UCSD-AML1 (cell line): ENCODE measurements around the gene CISH.
A peak's percentile ranks its signal among the peaks of the same experiment; 100 is the strongest.

Experiments
- DNase-seq: peaks from one replicate; lab custom pipeline; 2025; ENCODE audit not compliant: unreplicated experiment; lab: John Stamatoyannopoulos, UW

The CISH gene

DNA sequence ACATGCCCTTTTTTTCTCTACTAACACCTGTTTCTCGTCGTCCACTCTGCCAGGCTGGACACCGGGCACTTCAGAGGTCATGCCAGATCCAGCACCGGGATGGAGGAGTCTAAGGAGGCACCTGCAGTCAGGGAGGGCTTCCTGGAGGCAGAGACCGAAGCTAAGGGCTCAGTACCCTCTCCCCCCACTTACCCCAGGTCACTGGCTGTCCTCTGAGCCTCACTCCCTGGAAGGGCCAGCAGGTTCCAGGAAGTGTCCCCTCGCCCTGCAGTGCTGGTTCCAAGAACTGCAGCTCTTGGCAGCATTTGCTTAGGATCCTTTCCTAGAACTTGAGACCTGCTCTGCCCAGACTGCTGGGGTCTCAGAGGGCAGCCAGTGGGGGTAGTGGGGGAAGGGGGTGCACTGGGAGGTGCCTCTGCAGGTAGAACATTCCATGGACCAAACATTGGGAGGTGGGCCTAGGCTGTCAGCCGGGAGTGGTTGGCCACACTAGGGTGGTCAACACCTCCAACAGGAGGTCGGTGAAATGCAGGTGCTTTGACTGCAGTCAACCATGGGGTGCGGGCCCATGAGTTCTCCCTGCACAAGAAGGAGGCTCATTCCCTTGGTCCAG is 11.3 kb downstream of the CISH start:
- DNase-seq: no peak

DNA sequence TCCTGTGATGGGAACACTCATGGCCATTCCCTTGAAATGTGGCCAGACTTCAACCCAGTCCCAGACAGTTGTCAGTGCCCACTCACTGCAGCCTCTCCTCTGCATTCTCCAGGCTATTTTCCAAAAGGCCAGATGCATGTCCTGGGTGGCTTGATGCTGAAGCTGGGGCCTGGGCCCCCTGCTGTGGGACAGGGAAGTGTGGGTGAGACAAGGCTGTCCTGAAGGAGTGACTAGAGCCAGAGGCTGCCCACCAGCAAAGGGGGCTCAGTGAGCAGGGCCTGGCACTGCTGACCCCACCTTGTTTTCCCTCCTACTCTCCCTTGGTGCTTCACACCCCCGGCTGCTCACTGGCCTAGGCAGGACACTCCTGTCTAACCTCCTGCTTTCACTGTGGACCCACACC is 11.9 kb downstream of the CISH start:
- DNase-seq: no peak

DNA sequence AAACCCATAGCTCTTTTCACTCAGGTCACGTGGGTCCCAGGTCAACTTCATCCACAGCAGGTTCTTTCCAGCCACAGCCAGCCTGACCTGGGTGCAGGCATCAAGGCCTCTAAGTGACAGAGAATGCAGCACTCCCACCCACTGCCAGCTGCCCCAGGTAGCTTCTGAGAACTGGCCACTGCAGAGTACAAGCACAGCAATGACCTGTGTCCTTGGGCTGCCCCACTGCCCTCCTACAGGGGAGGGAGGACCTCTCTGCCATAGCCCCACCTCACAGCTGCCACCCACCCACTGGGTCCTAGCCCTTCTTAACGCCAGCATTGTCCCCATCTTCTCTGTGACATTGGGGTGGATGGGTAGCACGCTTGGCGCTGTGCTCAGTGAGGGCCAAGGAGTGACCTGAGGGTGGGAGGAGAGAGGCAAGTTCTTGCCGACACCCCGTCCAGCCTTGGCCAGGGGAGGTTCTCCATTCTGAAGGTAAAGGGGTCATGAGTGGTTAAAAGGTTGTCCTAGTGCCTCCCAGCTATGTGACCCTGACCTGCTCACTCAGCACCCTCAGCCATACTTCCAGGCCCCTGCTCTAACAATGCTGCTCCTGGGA is 12.4 kb downstream of the CISH start:
- no peak for DNase-seq

DNA sequence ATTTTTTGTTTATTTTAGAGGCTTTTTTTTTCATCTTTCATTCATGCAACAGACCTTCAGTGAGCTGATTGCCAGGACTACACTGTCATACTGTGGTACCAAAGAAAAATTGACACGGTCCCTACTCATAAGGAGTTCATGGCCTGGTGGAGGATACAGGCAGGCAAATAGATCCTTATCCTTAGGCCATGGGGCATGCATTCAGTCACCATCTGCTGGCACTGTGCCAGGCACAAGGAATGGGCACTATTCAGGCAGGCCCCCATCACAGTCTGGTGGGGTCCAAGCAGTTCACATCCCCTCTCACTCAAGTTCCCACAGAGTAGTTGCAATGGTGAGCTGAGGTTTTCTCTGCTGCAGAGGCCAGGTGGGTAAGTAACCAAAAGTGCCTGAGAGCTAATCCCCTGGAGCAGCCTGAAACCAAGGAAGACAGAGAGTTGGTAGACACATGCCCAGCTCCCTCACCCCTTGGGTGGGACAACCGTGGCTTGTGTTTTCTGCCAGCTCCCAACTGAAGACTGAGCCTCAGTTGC is 17.3 kb downstream of the CISH start:
- no peak for DNase-seq

DNA sequence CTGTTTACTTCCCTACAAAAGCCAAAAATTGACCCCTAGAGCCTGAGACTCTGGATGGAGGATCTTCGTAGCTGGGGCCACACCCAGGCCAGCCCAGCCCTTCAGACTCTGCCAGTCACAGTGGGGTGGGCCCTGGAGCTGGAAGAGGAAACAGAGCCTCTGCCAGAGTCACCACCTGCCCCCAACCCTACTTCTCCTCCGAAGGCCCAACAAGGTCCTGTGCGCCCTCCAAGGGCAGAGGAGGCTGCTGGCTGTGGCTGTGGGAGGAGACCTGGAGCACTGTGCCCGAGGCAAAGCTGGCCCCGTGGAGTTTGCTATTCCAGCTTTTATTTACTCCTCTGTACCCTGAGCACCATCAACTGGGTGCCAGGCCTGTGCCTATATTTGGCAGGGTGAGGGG is 19.0 kb downstream of the CISH start:
- DNase-seq: peak; percentile 71

DNA sequence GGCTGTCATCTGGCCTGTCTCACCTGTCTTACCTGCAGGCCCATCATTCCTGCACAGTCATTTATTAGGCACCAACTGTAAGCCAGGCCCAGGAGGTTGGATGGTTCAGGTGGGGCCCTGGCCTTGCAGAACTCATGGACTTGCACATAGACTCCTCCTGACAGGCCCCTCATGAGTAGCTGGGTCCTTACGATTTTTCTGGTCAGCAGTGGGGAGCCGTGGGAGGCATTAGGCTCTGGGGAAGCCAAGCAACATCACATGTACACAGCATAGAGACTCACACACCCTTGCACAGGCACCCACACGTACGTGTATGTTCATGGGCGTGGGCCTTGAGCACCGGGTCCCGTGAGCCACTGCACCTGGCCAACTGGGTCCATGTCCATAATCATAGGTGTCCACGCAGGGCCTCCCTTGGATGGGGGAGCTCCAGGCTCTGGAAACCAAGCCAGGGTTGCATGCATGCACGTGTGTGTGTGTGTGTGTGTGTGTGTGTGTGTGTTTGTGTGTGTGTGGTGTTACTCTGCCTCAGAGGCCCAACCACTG is 20.3 kb downstream of the CISH start:
- DNase-seq: no peak

DNA sequence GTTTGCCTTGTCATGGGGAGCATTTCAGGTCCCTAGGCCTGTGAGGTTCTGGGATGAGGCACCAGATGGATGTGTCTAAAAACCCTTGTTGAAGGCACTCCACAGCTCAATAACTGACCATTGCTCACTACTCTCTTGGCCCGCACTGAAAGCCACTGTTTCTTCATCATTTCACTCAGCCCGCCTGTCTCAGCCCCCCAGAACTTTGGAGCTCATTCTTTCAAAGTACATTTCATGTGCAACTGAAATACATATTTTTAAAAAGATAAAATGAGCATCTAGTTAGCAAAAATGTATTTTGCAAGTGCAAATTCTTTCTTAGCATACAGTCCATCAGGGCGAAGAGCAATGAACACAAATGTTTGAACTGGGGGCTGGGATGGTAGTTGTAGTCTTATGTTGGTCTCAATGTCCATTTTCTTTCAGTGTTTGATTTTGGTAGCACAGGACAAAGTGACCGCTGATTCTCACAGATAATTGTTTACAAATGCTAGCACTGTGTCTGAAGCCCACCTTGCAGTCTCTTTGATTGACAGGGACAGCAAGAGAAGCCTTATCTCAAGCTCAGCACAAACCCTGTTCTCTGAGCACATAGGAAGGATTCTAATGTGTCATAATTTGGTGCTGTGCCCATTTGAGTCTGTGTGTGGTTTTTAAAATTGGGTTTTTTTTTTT is 22.7 kb downstream of the CISH start:
- no peak for DNase-seq

DNA sequence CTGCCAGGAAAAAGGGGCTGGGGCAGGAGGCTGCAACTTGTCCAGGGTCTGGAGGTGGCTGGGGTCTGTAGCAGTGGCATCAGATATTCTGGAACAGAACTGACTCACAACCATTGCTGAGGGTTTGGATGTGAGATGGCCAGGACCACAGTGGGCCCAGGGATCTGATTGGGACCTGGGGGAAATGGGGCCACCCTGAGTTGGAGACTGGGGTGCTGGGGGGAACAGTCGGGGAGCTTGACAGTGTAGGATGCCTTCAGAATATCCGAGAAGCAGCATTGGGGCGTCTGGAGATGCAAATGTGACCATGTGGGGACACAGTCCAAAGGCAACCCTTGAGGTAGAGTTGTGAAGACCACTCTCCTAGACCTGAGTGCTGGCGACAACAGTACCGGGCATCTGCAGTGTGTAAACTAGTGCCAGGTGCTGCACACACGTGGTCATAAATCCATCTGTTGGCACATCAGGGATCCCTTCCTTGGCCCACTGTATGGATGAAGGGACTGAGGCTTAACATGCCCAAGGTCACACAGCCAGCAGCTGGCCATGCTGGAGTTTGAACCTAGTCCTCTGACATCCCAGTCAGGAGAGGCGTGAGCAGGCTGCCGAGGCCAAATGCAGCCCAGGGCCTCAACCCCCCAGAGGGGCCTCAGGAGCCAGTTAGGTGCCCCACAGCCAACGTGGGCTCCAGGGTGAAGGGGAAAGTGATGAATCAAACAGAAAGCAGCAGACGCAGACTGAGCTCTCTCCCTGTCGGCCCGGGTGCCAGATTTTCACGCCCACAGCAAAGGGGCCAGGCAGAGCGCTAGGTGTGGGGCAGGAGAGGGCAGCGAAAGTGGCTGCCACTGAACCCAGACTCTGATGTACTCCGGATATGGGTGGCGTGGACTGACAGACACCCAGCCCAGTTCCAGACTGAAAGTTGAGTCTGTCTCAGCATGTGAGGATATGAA is 23.5 kb downstream of the CISH start:
- no peak for DNase-seq

DNA sequence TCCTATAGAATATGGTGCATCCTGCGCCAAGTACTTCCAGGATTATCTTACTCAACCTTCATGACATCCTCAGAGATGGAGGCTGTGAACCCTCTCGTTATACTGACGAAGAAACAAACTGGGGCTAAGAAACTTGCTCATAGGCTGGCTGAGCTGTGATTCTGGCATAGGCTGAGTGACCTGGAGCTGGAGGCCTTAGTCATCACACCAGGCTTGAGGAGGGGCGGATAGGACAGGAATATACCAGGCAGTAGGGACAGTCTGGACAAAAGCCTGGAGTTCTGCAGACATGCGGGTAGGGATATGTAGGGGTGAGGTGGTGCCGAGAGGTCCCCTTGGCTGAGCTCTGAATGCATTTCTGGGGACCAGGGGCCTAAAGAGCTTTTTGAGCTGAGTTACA is 24.2 kb downstream of the CISH start:
- DNase-seq: no peak

DNA sequence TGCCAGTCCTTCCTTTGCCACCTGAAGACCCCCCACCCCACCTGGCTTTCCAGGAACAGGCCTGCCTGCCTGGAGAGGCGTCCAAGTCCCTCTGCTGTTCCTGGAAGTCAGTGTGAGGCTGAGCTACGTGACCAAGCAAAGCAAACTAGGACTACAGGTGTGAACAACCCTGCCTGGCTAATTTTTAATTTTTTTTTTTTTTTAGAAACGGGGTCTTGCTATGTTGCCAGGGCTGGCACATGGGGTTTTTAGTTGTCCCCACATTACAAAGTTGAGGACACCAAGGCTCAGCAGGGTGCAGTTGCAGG is 24.9 kb downstream of the CISH start:
- DNase-seq: no peak

DNA sequence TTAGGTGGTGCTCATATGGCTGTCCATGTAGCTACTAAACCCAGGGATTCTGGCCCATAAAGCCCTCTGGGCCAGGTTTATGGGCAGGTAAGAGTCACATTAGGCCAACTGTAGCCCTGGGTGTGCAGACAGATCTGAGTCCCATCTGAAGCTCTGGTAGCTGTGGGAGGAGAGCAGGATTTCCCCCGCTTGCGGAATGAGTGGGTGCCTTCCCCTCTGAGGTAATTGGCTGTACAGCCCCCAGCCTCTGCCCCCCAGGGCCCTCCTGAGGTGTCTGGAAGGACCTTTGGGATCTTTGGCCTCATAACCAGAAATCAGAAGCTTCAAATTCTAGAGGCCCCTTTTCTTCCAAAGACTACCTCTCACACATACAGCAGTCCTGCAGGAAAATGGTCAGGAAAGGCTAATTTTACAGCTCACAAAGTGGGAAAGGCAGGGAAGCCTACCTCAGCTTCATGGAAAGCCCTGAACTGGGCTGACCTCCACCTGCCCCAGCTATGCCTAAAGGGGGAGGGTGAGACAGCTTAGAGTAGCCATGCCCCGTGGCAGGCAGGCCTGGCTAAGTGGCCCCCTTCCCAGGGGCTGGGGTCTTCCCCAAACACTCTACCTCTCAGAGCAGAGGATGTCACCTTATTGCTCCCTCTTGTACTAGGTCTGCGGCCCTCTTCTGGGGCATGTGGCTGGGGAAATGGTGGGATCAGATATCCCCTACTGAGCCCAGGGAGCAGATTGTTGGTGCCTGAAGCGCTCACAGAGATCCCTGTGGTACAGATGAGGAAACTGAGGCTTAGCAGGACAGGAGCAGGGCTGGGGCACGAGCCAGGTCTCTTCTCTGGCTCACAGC is 25.4 kb downstream of the CISH start:
- no peak for DNase-seq

DNA sequence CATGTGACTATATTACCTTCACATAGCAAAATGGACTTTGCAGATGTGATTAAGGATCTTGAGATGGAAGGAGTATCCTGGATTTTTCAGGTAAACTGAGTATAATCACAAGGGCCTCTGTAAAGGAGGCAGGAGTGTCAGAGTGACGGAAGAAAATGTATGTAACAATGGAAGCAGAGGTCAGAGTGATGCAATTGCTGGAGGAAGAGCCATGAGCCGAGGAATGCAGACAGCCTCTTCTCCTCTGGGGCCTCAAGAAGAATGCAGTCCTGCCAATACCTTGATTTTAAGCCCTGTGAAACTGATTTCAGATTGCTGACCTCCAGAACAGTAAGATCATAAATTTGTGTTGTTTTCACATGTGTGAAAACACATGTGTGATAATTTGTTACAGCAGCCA is 27.2 kb downstream of the CISH start:
- no peak for DNase-seq

DNA sequence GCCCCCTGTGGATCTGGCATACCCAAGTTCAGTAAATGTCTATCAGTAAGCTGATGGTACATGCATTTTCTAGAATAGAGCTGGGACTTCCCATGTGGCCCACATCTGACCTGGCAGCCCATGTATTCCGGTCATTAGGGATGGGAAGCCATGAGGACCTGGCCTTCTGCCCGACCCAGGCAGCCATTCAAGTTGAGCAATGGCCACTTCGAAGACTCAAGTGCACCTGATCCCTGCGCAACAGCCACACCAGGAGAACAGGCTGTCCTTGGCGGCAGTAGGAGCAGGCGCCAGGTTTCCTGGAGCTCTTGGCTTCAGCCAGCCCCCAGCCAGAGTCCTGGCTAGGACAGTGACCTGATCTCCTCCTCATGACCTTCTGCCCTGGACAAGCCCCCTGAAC is 27.7 kb downstream of the CISH start:
- DNase-seq: no peak

DNA sequence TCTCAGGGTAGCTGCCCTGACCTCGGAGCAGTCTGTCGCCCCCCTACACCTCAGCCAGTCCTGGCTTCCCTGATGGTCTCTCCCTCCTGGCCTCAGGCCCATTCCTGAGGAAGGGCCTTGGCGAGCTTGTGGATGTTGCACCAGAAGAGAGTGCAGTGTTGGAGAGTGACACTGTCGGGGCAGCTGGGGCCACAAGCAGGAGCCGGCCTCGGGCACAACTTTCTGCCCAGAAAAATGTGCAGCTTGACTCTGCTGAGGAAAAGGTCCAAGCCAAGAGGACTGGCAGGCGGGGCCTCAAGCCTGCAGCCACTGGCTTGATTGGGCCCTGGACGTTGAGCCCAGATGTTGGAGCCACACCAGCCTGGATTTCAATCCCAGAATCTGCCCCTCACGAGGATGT is 29.5 kb downstream of the CISH start:
- DNase-seq: no peak

DNA sequence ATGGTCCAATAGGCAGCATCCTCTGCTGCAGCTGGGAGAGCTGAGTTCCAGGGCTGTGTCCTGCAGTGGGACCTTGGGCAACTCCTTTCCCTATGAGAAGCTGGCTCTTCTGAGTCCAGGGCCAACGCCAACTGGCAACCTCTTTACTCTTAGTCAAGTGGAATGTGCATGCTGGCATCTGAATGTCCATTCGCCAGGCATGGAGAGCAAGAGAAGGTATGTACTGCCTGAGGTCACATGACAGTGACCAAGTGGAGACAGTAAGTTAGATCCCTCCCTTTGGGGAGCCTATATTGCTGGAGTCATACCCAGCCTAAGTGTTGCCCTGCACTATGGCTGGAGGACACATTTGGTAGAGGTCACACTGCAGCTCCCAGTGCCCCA is 30.1 kb downstream of the CISH start:
- no peak for DNase-seq

DNA sequence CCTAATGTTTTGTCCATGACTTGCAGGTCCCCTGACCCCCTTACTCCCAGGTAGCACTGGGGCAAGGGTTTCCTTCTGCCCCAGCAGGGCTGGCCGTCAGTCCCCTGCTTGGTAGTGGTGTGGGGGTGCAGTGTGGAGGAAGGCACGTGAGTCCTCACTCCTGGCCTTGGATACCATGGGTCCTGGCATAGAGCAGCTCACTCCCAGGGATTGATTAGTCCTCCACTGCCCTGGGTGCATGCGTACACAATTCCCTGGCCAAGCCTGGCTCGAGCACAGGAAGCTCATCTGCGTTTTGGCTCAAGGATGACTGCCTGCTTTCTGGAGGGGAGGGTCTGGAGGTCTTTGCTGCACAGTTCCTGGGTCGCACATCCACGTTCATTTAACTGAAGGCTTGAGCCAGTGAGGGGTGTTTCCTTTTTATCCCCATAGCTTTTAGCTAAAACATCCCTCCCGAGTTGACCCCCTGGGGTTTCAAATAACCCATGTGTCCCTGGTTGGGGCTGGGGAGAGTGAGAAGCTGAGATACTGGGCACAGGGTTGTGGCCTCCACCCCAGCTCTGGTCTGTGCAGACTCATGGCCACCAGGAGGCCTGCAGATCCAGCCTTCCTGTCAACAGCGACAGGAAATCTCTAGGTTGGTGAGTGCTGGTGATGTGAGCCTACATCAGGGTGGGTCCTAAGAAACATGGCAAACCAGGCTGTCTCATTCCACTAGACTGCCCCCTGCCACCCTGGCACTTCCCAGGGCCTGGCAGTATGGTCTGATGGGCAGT is 30.7 kb downstream of the CISH start:
- DNase-seq: no peak

DNA sequence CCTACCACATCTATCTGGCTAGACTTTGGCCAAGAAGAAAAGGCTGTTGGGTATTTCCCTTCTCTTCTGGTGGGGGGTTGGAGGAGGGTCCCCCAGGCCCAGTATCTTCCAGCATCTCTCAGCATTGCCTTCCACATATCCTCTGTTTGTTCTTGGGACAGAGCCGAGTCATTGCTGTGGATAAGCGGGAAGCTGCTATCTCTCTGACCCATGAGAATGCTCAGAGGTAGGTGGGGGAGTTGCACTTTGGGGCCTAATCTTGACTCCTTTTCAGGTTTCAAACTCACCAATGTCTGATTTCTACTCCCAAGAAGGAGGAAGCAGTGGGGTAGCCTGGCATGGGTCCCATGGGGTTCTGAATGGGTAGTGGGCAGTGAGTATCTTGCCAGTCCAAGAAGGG is 34.2 kb downstream of the CISH start:
- DNase-seq: no peak

DNA sequence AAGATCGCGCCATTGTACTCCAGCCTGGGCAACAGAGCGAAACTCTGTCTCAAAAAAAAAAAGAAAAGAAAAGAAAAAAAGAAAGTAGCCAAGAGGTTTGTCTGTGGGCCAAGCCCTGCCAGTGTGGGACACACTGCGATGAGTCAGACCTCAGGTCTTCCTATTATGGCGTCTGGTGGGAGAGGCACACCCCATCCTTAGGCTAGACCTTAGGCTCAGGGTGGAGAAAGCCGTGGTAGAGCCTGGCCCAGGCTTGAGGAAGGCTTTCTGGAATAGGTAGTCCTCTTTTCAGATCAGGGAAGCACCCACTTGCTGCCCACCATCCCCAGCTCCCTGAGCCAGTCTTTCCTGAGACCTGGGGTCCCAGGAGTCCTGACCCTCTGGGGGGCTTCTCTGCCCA is 36.2 kb downstream of the CISH start:
- no peak for DNase-seq

DNA sequence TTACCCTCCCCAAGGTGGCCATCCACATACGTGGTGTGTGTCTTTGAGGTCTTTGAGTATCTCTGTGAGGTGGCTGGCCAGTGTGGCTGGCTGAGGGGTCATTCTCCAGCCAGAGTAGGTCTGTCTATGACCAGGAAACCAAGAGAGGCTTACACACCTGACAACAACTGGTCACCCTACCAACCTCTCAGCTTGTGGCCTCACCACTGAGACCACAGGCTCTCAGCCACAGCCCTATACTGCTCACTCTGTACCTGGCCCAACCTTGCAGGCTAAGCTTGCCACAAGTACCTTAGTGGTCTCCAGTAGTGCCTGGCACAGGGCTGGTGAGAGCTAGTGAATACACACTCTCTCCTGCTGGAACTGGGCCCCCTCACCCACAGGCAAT is 37.1 kb downstream of the CISH start:
- no peak for DNase-seq
